ENCODE data around the gene ZNF433. TPM values are rescaled to one million over a fixed set of nuclear protein-coding genes. Genes with fewer than 3 reads are reported as not detected.
"Not testable (repeated sequence)": the region's sequence is repeated elsewhere in the genome, so short reads cannot be mapped to it uniquely, and the experiment has no call there.

ZNF433 gene
- total RNA-seq, 1 experiment from 2014 or later = not detected

GRCh38 chr19:11991921-11992320 lies 43.6 kb downstream of the ZNF433 start:
- DNase-seq (ENCODE audit: extremely low read depth, low read depth) = not testable (repeated sequence)

GRCh38 chr19:11989112-11989456 lies 46.4 kb downstream of the ZNF433 start:
- DNase-seq (ENCODE audit: extremely low read depth, low read depth) = no peak

GRCh38 chr19:11987405-11988281 lies 47.8 kb downstream of the ZNF433 start:
- no peak for DNase-seq (ENCODE audit: extremely low read depth, low read depth)

- DNase-seq (ENCODE audit: extremely low read depth, low read depth) = no peak
These were observed 48.7 kb downstream of the ZNF433 start for GRCh38 chr19:11986754-11987153.

- DNase-seq (ENCODE audit: extremely low read depth, low read depth) = no peak
These were observed 50.5 kb downstream of the ZNF433 start for GRCh38 chr19:11984986-11985385.

GRCh38 chr19:11982526-11982925 lies 53.0 kb downstream of the ZNF433 start:
- no peak for DNase-seq (ENCODE audit: extremely low read depth, low read depth)

- no peak for DNase-seq (ENCODE audit: extremely low read depth, low read depth)
These were observed 56.0 kb downstream of the ZNF433 start for GRCh38 chr19:11979527-11979926.

GRCh38 chr19:11978492-11979100 lies 56.9 kb downstream of the ZNF433 start:
- no peak for DNase-seq (ENCODE audit: extremely low read depth, low read depth)

- DNase-seq (ENCODE audit: extremely low read depth, low read depth) = no peak
These were observed 62.3 kb downstream of the ZNF433 start for GRCh38 chr19:11973019-11973810.

GRCh38 chr19:11971041-11971440 lies 64.4 kb downstream of the ZNF433 start:
- no peak for DNase-seq (ENCODE audit: extremely low read depth, low read depth)

GRCh38 chr19:11970174-11970573 lies 65.3 kb downstream of the ZNF433 start:
- no peak for DNase-seq (ENCODE audit: extremely low read depth, low read depth)

- DNase-seq (ENCODE audit: extremely low read depth, low read depth) = no peak
These were observed 70.4 kb downstream of the ZNF433 start, which contains the start of gene ZNF763 for GRCh38 chr19:11964858-11965645. ZNF763 (plus strand) TSS chr19:11965040; CDS start chr19:11965209, 169 bp downstream.

Small RNAs within 50 kb of the gene (small RNA-seq; reads per million reads assigned to genes)
- 0 reads per million in 2 experiments for gene RNA5SP464
- gene RNA5SP465 = 0 to 0.02 reads per million in 2 experiments
- gene RNA5SP466 = 0 reads per million in 2 experiments

Other genes starting within 250 kb of the ZNF433 start
- gene ZNF491, start 237.2 kb downstream of the ZNF433 start, total RNA-seq (2014; rRNA removed; shearing (Covaris generic)) = not detected in 2 replicates
- 0.20 and 0.45 TPM in 2 replicates for gene ZNF440, start 221.4 kb downstream of the ZNF433 start, total RNA-seq (2014; rRNA removed; shearing (Covaris generic))
- not detected in 2 replicates for gene ZNF439, start 187.0 kb downstream of the ZNF433 start, total RNA-seq (2014; rRNA removed; shearing (Covaris generic))
- not detected in 2 replicates for gene ZNF69, start 147.9 kb downstream of the ZNF433 start, total RNA-seq (2014; rRNA removed; shearing (Covaris generic))
- 0.12 and 0.26 TPM in 2 replicates for gene ZNF700, start 110.6 kb downstream of the ZNF433 start, total RNA-seq (2014; rRNA removed; shearing (Covaris generic))
- gene ZNF763, start 70.6 kb downstream of the ZNF433 start, total RNA-seq (2014; rRNA removed; shearing (Covaris generic)) = not detected in 2 replicates
- gene ZNF878, start 17.3 kb upstream of the ZNF433 start, total RNA-seq (2014; rRNA removed; shearing (Covaris generic)) = not detected in 2 replicates
- gene ZNF844, start 29.1 kb upstream of the ZNF433 start, total RNA-seq (2014; rRNA removed; shearing (Covaris generic)) = not detected in 2 replicates
- 0.75 and 1.7 TPM in 2 replicates for gene ZNF20, start 104.7 kb upstream of the ZNF433 start, total RNA-seq (2014; rRNA removed; shearing (Covaris generic))
- not detected in 2 replicates for gene ZNF625, start 121.1 kb upstream of the ZNF433 start, total RNA-seq (2014; rRNA removed; shearing (Covaris generic))
- gene ZNF136, start 127.4 kb upstream of the ZNF433 start, total RNA-seq (2014; rRNA removed; shearing (Covaris generic)) = 3.7 and 3.9 TPM in 2 replicates

Measured in NCI-H460 (cell line).